ENCODE measurements around the gene PKN1.

DNA sequence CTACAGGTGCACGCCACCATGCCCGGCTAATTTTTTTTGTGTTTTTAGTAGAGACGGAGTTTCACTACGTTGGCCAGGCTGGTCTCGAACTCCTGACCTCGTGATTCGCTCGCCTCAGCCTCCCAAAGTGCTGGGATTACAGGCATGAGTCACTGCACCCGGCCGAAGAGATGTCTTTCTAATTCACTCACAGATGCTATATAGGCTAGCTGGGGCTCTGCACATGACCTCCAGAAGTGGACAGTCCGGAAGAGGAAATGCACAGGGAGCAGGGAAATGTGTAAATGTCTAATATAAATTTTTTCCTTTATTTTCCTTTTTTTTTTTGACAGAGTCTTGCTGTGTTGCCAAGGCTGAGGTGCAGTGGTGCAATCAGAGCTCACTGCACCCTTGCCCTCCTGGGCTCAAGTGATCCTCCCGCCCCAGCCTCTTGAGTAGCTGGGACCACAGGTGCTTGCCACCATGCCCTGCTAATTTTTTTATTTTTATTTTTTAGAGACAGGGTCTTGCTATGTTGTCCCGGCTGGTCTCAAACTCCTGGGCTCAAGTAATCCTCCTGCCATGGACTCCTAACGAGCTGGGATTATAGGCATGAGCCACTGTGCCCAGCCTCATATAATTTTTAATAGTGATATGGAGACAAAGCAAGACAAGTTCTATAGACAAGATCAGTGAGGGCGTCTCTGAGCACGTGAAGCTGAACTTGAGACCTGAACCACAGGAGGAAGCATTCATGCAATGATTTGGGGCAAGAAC lies 54.4 kb downstream of the PKN1 start:
- TF ChIP-seq CTCF (IDR thresholded peaks at IDR 0.05) = no peak
- no peak for TF ChIP-seq POLR2A (IDR thresholded peaks at IDR 0.05)
